Liver (tissue), 3 donors: ENCODE measurements around the gene PIGV.

Experiments used
- ATF3 ChIP-seq: IDR thresholded peaks from 2 replicates; pipeline ENCODE4 v1.6.1; 2016; ENCODE audit warnings: antibody characterized with exemption
- CTCF ChIP-seq: fragments of 150-350 bp; IDR thresholded peaks from 2 replicates; pipeline ENCODE4 v1.5.1; 2017; ENCODE audit warnings: improper control_type of control experiment, low read depth, low read length; ENCODE audit not compliant: missing input control
- EGR1 ChIP-seq, 2 donors: IDR thresholded peaks; 2 replicates each; pipeline ENCODE4 v1.6.1; 2016 to 2018; ENCODE audit warnings: antibody characterized with exemption in 2 of 2, low read depth in 2 of 2
- FOXA1 ChIP-seq: IDR thresholded peaks from 2 replicates; pipeline ENCODE4 v1.6.1; 2016; ENCODE audit warnings: antibody characterized with exemption
- JUND ChIP-seq, 2 donors: IDR thresholded peaks; 2 replicates each; pipeline ENCODE4 v1.6.1; 2016; ENCODE audit warnings: antibody characterized with exemption in 2 of 2
- RAD21 ChIP-seq, 2 donors: IDR thresholded peaks; 2 replicates each; pipeline ENCODE4 v1.6.1; 2016; ENCODE audit warnings: antibody characterized with exemption in 2 of 2, mild to moderate bottlenecking in 2 of 2
- REST ChIP-seq: IDR thresholded peaks from 2 replicates; pipeline ENCODE4 v1.6.1; 2016; ENCODE audit warnings: antibody characterized with exemption, mild to moderate bottlenecking
- RXRA ChIP-seq, 2 donors: IDR thresholded peaks; 2 replicates each; pipeline ENCODE4 v1.6.1; 2017 to 2018; ENCODE audit warnings: antibody characterized with exemption in 2 of 2, mild to moderate bottlenecking in 1 of 2
- SP1 ChIP-seq: IDR thresholded peaks from 2 replicates; pipeline ENCODE4 v1.6.1; 2018; ENCODE audit warnings: antibody characterized with exemption, mild to moderate bottlenecking
- TAF1 ChIP-seq: conservative IDR thresholded peaks from 2 replicates; pipeline ENCODE4 v1.6.1; 2016; ENCODE audit warnings: antibody characterized with exemption, mild to moderate bottlenecking
- YY1 ChIP-seq: IDR thresholded peaks from 2 replicates; pipeline ENCODE4 v1.6.1; 2016; ENCODE audit warnings: antibody characterized with exemption, mild to moderate bottlenecking
- ZBTB33 ChIP-seq: IDR thresholded peaks from 2 replicates; pipeline ENCODE4 v1.6.1; 2016; ENCODE audit warnings: antibody characterized with exemption
- donor health status: healthy.
- donor health status: healthy.

- no peak for TF ChIP-seq YY1
- no peak for TF ChIP-seq CTCF
- TF ChIP-seq ATF3 = no peak
- no peak for TF ChIP-seq RAD21 (IDR thresholded peaks at IDR 0.05)
- TF ChIP-seq RXRA (IDR thresholded peaks at IDR 0.05) = no peak
- TF ChIP-seq JUND (IDR thresholded peaks at IDR 0.05) = no peak
- no peak for TF ChIP-seq TAF1
- TF ChIP-seq ZBTB33 = no peak
- no peak for TF ChIP-seq REST
- no peak for TF ChIP-seq EGR1 (IDR thresholded peaks at IDR 0.05; ENCODE audit: low read depth in 2 of 2)
- TF ChIP-seq FOXA1 = no peak
- no peak for TF ChIP-seq SP1
Observed at GRCh38 chr1:26768755-26769154, 19.0 kb upstream of the PIGV start.
